NCI-H2107 treated with DMSO at 0.1 percent for 48 hours (cell line): ENCODE measurements around the gene ORC6.
"Not testable (repeated sequence)": the region's sequence is repeated elsewhere in the genome, so short reads cannot be mapped to it uniquely, and the experiment has no call there.

Source experiments
- DNase-seq: peaks from one replicate; lab custom pipeline; 2025; ENCODE audit not compliant: unreplicated experiment; lab: John Stamatoyannopoulos, UW

Gene ORC6

GRCh38 chr16:46689365-46690280 lies at the start of gene ORC6:
Gene ORC6, plus strand, starts transcription at chr16:46689659. Its CDS starts 47 bp downstream, at chr16:46689706.
- DNase-seq = peak; percentile 96

GRCh38 chr16:46648656-46649055 lies 40.8 kb upstream of the ORC6 start:
- DNase-seq = no peak

- no peak for DNase-seq
Observed at GRCh38 chr16:46649588-46650253, 39.7 kb upstream of the ORC6 start.

- DNase-seq = no peak
Observed at GRCh38 chr16:46650254-46650623, 39.2 kb upstream of the ORC6 start.

GRCh38 chr16:46651305-46651704 lies 38.2 kb upstream of the ORC6 start:
- no peak for DNase-seq

- DNase-seq = no peak
Observed at GRCh38 chr16:46658925-46659324, 30.5 kb upstream of the ORC6 start.

GRCh38 chr16:46662123-46662522 lies 27.3 kb upstream of the ORC6 start:
- no peak for DNase-seq

GRCh38 chr16:46673320-46674013 lies 16.0 kb upstream of the ORC6 start:
- DNase-seq = peak; percentile 64

- not testable (repeated sequence) for DNase-seq
Observed at GRCh38 chr16:46677943-46678342, 11.5 kb upstream of the ORC6 start.

GRCh38 chr16:46681867-46682266 lies 7.6 kb upstream of the ORC6 start:
- not testable (repeated sequence) for DNase-seq

GRCh38 chr16:46686815-46687473 lies 2.5 kb upstream of the ORC6 start:
- no peak for DNase-seq

GRCh38 chr16:46687486-46687885 lies 2.0 kb upstream of the ORC6 start:
- no peak for DNase-seq

GRCh38 chr16:46688101-46688653 lies 1.3 kb upstream of the ORC6 start:
- no peak for DNase-seq

GRCh38 chr16:46688654-46689364 lies 650 bp upstream of the ORC6 start, which contains the start of gene VPS35:
Gene VPS35, minus strand, starts transcription at chr16:46689178. Its CDS starts 45 bp downstream, at chr16:46689133.
- DNase-seq = peak; percentile 96

GRCh38 chr16:46690281-46691178 lies 1.1 kb downstream of the ORC6 start:
- no peak for DNase-seq

- DNase-seq = no peak
Observed at GRCh38 chr16:46691726-46692125, 2.3 kb downstream of the ORC6 start.

GRCh38 chr16:46693598-46693997 lies 4.1 kb downstream of the ORC6 start:
- no peak for DNase-seq

- DNase-seq = no peak
Observed at GRCh38 chr16:46695937-46696336, 6.5 kb downstream of the ORC6 start.

GRCh38 chr16:46696957-46697356 lies 7.5 kb downstream of the ORC6 start:
- no peak for DNase-seq
